HUES64 (cell line): Measurements from ENCODE around the gene RPL36AL.

Source experiments
- H3K27ac ChIP-seq: 2 replicates; pipeline ENCODE4 v1.7.0; 2013; ENCODE audit warnings: low read depth, low read length, inconsistent platforms
- H3K27me3 ChIP-seq: 2 replicates; pipeline ENCODE4 v1.6.1; 2013; ENCODE audit warnings: mild to moderate bottlenecking, low read length; ENCODE audit not compliant: insufficient read depth
- H3K36me3 ChIP-seq: 2 replicates; pipeline ENCODE4 v1.6.1; 2013; ENCODE audit warnings: mild to moderate bottlenecking, low read length; ENCODE audit not compliant: insufficient read depth
- H3K4me1 ChIP-seq: 2 replicates; pipeline ENCODE4 v1.6.1; 2013; ENCODE audit warnings: mild to moderate bottlenecking, low read length, moderate library complexity; ENCODE audit not compliant: insufficient read depth
- H3K4me3 ChIP-seq: 2 replicates; pipeline ENCODE4 v1.5.1; 2013; ENCODE audit warnings: mild to moderate bottlenecking, low read length, moderate library complexity
- H3K9ac ChIP-seq: 2 replicates; pipeline ENCODE4 v1.6.1; 2013; ENCODE audit warnings: mild to moderate bottlenecking, low read depth, low read length
- H3K9me3 ChIP-seq: 2 replicates; pipeline ENCODE4 v1.6.1; 2013; ENCODE audit warnings: low read depth, low read length; ENCODE audit not compliant: insufficient read depth
- WGBS: fragments of 150-250, 120-280 bp; methylation state at CpG from one replicate; pipeline ENCODE4 v1.1.7; 2013; ENCODE audit warnings: missing lambda C conversion rate; 5-methylcytosine and 5-hydroxymethylcytosine counted together

Gene RPL36AL

GRCh38 chr14:49574038-49574437 lies 46.4 kb downstream of the RPL36AL start:
- Histone ChIP-seq H3K9ac (no peak overlapping the region), H3K27ac (no peak overlapping the region), H3K4me3 (no peak overlapping the region), H3K9me3 (no peaks in the 10 kb centered on the region), H3K4me1 (no peaks in the 10 kb centered on the region), H3K36me3 (peaks cover 55% of the 10 kb centered on the region), H3K27me3 (no peaks in the 10 kb centered on the region)
- WGBS, result 90% methylated on average over 3 of the region's 5 CpGs

- Histone ChIP-seq H3K27ac (no peak overlapping the region), H3K27me3 (no peaks in the 10 kb centered on the region), H3K36me3 (peaks cover 19% of the 10 kb centered on the region), H3K9me3 (no peaks in the 10 kb centered on the region), H3K4me3 (no peak overlapping the region), H3K4me1 (no peaks in the 10 kb centered on the region), H3K9ac (no peak overlapping the region)
- 92% methylated on average over 3 of the region's 3 CpGs for WGBS
These were observed 51.1 kb downstream of the RPL36AL start for GRCh38 chr14:49569281-49569680.
